Measurements from ENCODE around the gene MIP. TPM values are rescaled to one million over a fixed set of nuclear protein-coding genes. Genes with fewer than 3 reads are reported as not detected.

MIP gene
- total and polyA plus RNA-seq, 2 donors (not counting 3 experiments of a cell fraction or from before 2014, with no cell fraction given) = 0.18 TPM; not detected in 1

DNA sequence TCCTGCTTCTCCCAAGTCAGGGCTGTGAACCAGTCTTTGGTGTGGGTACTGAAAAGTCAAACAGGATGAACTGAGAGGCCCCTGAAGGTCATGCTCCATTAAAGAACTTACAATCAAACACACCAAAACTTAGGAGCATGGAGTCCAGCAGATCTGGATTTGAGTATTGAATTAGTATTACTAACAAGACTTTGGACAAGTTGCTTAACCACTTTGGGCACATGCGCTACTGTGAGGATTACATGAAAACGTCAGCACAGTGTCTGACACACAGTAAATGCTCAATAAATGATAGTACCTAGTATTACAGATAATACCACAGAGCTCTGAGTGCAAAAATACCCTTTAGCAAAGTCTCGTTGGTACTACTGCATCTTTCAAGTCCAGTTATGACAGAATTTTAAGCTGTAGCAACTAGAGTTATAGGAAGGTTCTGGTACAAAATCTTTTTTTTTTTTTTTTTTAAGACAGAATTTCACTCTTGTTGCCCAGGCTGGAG is 28.5 kb downstream of the MIP start:
- intact Hi-C loops (cut with micrococcal nuclease) = no loop called here
- Histone ChIP-seq H3K79me2 (ENCODE audit: control insufficient read depth, insufficient read depth, low read length) (no peaks in the 10 kb centered on the region), H3K9me1 (replicated peaks; ENCODE audit: control insufficient read depth, extremely low read depth, insufficient read depth, low read length) (no peaks in the 10 kb centered on the region), H3K36me3 (ENCODE audit: control insufficient read depth in 2 of 2, extremely low read depth in 1 of 2, insufficient read depth in 2 of 2, low read length in 2 of 2) (peaks cover 8 to 10% of the 10 kb centered on the region in 2 experiments), H2AFZ (ENCODE audit: low read depth, low read length) (no peak overlapping the region), H3K27me3 (ENCODE audit: control insufficient read depth in 2 of 2, insufficient read depth in 2 of 2, low read length in 2 of 2) (no peaks in the 10 kb centered on the region), H3K4me3 (replicated peaks in 1 of 3; ENCODE audit: insufficient read depth in 1 of 3, low read depth in 1 of 3, low read length in 3 of 3) (no peak overlapping the region), H3K4me2 (ENCODE audit: insufficient read depth, low read length) (no peak overlapping the region), H3K9ac (replicated peaks; ENCODE audit: extremely low read depth, insufficient read depth, low read length) (no peak overlapping the region), H4K20me1 (replicated peaks; ENCODE audit: control insufficient read depth, extremely low read depth, insufficient read depth, low read length) (no peaks in the 10 kb centered on the region), H3K4me1 (ENCODE audit: control insufficient read depth, extremely low read depth, insufficient read depth, low read length) (no peaks in the 10 kb centered on the region), H3K27ac (ENCODE audit: insufficient read depth, low read depth, low read length) (no peak overlapping the region), H3K9me3 (replicated peaks; ENCODE audit: control insufficient read depth, insufficient read depth, low read length) (no peaks in the 10 kb centered on the region)
- dilution Hi-C loops (cut with MboI; ENCODE audit: extremely low pct_ligation_motif_present, low sequenced_read_pairs) = no loop called here
- POLR2A ChIA-PET = interaction anchor here (0.7 kb wide), 1 partner anchor 12 kb away, joined by 4 read pairs; no protein-coding TSS in a partner anchor
- DNase-seq (ENCODE audit: low read depth, low spot score) (no peak), FAIRE-seq (no peak)
- BruUV-seq (replicated peaks) = no TSS peak
- CTCF ChIA-PET = no interaction called here
- no peak for TF ChIP-seq MYC (IDR thresholded peaks at IDR 0.05; ENCODE audit: low read depth, low read length)
- TF ChIP-seq FOS (IDR thresholded peaks at IDR 0.05; ENCODE audit: borderline replicate concordance, insufficient read depth, low read length) = no peak
- TF ChIP-seq MAX (IDR thresholded peaks at IDR 0.05; ENCODE audit: insufficient read depth, insufficient read length) = no peak

GRCh38 chr12:56425193-56425592 is 29.3 kb downstream of the MIP start:
- FAIRE-seq (no peak), DNase-seq (ENCODE audit: low read depth, low spot score) (no peak)
- no peak overlapping the region for H2AFZ ChIP-seq (ENCODE audit: low read depth, low read length)
- intact Hi-C loops (cut with micrococcal nuclease) (no loop called here), dilution Hi-C loops (cut with MboI; ENCODE audit: extremely low pct_ligation_motif_present, low sequenced_read_pairs) (no loop called here)
- no peak for TF ChIP-seq EZH2 (IDR thresholded peaks at IDR 0.05; ENCODE audit: borderline replicate concordance, low read depth, low read length, severe bottlenecking)
- TF ChIP-seq MAX (IDR thresholded peaks at IDR 0.05; ENCODE audit: insufficient read depth, insufficient read length) = no peak
- TF ChIP-seq FOS (IDR thresholded peaks at IDR 0.05; ENCODE audit: borderline replicate concordance, insufficient read depth, low read length) = no peak
- no peak for TF ChIP-seq MYC (IDR thresholded peaks at IDR 0.05; ENCODE audit: low read depth, low read length)
- TF ChIP-seq, protein P1, sequence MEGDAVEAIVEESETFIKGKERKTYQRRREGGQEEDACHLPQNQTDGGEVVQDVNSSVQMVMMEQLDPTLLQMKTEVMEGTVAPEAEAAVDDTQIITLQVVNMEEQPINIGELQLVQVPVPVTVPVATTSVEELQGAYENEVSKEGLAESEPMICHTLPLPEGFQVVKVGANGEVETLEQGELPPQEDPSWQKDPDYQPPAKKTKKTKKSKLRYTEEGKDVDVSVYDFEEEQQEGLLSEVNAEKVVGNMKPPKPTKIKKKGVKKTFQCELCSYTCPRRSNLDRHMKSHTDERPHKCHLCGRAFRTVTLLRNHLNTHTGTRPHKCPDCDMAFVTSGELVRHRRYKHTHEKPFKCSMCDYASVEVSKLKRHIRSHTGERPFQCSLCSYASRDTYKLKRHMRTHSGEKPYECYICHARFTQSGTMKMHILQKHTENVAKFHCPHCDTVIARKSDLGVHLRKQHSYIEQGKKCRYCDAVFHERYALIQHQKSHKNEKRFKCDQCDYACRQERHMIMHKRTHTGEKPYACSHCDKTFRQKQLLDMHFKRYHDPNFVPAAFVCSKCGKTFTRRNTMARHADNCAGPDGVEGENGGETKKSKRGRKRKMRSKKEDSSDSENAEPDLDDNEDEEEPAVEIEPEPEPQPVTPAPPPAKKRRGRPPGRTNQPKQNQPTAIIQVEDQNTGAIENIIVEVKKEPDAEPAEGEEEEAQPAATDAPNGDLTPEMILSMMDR (IDR thresholded peaks at IDR 0.05; ENCODE audit: extremely low read depth in 1 of 2, insufficient read depth in 1 of 2, low read depth in 1 of 2, low read length in 2 of 2) = no peak
- no peaks in the 10 kb centered on the region for H3K27me3 ChIP-seq (ENCODE audit: control insufficient read depth in 2 of 2, insufficient read depth in 2 of 2, low read length in 2 of 2)
- H3K9me1 ChIP-seq (replicated peaks; ENCODE audit: control insufficient read depth, extremely low read depth, insufficient read depth, low read length) = no peaks in the 10 kb centered on the region
- CTCF ChIA-PET = interaction anchor here (0.8 to 1.8 kb wide), 4 partner anchors 10 to 66 kb away, joined by 3 read pairs; partner anchors contain the start of gene STAT2
- peaks cover 11 to 15% of the 10 kb centered on the region in 2 experiments for H3K36me3 ChIP-seq (ENCODE audit: control insufficient read depth in 2 of 2, extremely low read depth in 1 of 2, insufficient read depth in 2 of 2, low read length in 2 of 2)
- H3K79me2 ChIP-seq (ENCODE audit: control insufficient read depth, insufficient read depth, low read length) = no peaks in the 10 kb centered on the region
- no peaks in the 10 kb centered on the region for H3K9me3 ChIP-seq (replicated peaks; ENCODE audit: control insufficient read depth, insufficient read depth, low read length)
- no peak overlapping the region for H3K27ac ChIP-seq (ENCODE audit: insufficient read depth, low read depth, low read length)
- H3K4me2 ChIP-seq (ENCODE audit: insufficient read depth, low read length) = no peak overlapping the region
- no peak overlapping the region for H3K9ac ChIP-seq (replicated peaks; ENCODE audit: extremely low read depth, insufficient read depth, low read length)
- no peaks in the 10 kb centered on the region for H4K20me1 ChIP-seq (replicated peaks; ENCODE audit: control insufficient read depth, extremely low read depth, insufficient read depth, low read length)
- no peaks in the 10 kb centered on the region for H3K4me1 ChIP-seq (ENCODE audit: control insufficient read depth, extremely low read depth, insufficient read depth, low read length)
- H3K4me3 ChIP-seq (replicated peaks in 1 of 3; ENCODE audit: insufficient read depth in 1 of 3, low read depth in 1 of 3, low read length in 3 of 3) = no peak overlapping the region
- BruUV-seq (replicated peaks) = no TSS peak
- POLR2A ChIA-PET = no interaction called here
